Measurements from ENCODE around the gene MBD3L5.

Gene MBD3L5

DNA sequence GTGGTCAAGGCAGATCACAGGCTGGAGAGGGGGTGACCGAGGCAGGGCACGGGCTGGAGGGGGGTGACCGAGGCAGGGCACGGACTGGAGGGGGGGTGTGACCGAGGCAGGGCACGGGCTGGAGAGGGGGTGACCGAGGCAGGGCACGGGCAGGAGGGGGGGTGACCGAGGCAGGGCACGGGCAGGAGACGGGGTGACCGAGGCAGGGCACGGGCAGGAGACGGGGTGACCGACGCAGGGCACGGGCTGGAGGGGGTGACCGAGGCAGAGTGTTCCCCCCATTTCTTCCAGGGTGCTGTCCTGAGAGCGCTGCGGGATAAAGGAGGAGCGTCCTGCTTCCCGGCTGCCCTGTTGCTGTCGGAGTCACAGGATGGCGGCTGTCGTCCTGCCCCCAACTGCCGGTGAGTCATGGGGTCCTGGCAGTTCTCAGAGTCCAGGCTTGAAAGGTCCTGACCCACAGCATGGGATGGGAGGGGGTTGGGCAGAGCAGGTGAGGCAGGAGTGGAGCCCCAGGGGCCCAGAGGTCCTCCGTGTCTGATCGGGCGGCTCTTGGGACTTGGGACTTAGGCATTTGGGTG lies 44.4 kb downstream of the MBD3L5 start:
- FAIRE-seq (no peak), DNase-seq (ENCODE audit: insufficient read length, low spot score) (no peak)
- TF ChIP-seq POU2F2 (IDR thresholded peaks at IDR 0.05; ENCODE audit: low read depth, low read length) (no peak), TAF1 (IDR thresholded peaks at IDR 0.05; ENCODE audit: low read depth, low read length) (no peak), POLR2AphosphoS5 (IDR thresholded peaks at IDR 0.05; ENCODE audit: low read depth, low read length) (no peak), POLR2A (IDR thresholded peaks at IDR 0.05; ENCODE audit: low read depth, low read length) (no peak), SPI1 (IDR thresholded peaks at IDR 0.05; ENCODE audit: low read depth, low read length) (no peak), PAX5 (IDR thresholded peaks at IDR 0.05; ENCODE audit: insufficient read depth, low read length, severe bottlenecking) (no peak)

- no peak for DNase-seq (ENCODE audit: insufficient read length, low spot score)
- TF ChIP-seq POU2F2 (IDR thresholded peaks at IDR 0.05; ENCODE audit: low read depth, low read length) (no peak), SPI1 (IDR thresholded peaks at IDR 0.05; ENCODE audit: low read depth, low read length) (no peak)
- peak; percentile 9 for FAIRE-seq
Observed at GRCh38 chr19:7076151-7076550, 45.8 kb downstream of the MBD3L5 start.

GRCh38 chr19:7078008-7078407 lies 47.6 kb downstream of the MBD3L5 start:
- TF ChIP-seq POLR2AphosphoS5 (IDR thresholded peaks at IDR 0.05; ENCODE audit: low read depth, low read length) (no peak), PAX5 (IDR thresholded peaks at IDR 0.05; ENCODE audit: insufficient read depth, low read length, severe bottlenecking) (no peak)
- no peak for FAIRE-seq
- DNase-seq (ENCODE audit: insufficient read length, low spot score), result no peak

Data from GM12891 (cell line).